Inflammatory macrophage treated with lipopolysaccharide for 1 hour (primary cell): ENCODE measurements around the gene DCST2.

Experiments
- DNase-seq, 2 donors: peaks; one replicate each; pipeline ENCODE4 v3.0.0-alpha.2; 2020 to 2022

DCST2 gene

GRCh38 chr1:155023627-155024026 is 10.0 kb downstream of the DCST2 start:
- DNase-seq: no peak

GRCh38 chr1:155022927-155023236 is 10.7 kb downstream of the DCST2 start:
- DNase-seq: no peak

DNA sequence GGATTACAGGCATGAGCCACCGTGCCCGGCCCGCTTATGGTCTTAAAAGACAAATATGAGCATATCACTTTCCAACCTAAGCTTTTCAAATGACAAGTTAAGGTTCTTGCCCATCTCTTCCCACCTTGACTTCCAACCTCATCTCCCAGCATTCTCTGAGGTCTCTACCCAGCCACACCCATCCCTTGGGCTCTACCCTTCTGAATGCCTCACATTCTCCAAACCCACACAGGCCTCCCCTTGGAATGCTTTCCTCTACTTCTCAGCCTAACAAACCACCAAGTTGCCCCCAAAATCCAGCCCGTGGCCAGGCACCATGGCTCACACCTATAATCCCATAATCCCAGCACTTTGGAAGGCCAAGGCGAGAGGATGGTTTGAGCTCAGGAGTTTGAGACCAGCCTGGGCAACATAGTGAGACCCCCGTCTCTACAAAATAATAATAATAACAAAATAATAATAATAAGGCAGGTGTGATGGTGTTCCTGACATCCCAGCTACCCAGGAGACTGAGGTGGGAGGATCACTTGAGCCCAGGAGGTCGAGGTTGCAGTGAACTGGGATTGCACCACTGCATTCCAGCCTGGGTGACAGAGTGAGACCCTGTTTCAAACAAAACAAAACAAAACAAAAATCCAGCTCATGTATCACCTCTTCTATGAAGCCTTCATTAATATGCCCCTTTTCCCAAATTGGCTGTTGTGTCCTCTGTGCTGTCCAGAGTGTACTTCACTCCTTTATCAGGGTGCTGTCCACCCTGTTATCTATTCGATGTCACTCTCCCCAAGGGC is 11.2 kb downstream of the DCST2 start:
- DNase-seq: no peak

GRCh38 chr1:155019377-155020245 is 14.0 kb downstream of the DCST2 start:
- DNase-seq: no peak

DNA sequence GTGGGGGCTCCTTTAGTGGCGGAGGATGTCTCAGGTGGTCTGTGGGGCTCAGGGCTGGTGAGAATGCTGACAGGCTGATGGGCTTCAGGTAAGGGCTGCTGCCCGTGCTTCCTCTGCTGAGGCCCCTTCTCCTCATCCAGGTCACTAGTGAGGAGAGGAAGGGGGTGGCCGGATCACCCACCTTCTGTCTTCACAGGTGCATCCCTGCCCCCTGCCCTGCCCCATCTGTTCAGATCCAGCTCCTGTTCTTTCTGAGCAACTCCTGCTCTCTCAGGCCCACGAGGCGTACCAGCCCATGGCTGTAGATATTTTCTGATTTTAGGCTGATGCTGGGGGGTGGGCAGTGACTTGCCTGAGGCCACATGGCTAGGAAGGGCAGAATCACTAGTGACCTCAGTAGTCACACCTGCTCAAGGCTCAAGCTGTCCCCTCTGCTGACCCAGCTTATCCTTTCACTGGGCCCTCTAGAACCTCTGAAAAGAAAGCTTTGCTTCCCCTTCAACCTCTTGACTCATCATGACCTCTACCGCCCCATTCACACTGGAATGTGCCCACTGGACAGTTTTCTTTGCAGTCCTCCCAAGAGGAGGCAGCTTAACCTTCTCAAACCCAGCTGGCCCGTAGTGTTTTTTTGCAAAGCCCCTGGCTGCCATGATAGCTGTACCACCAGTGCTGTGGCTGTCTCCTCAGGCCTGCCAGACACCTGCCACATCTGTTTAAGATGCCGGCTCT is 14.8 kb downstream of the DCST2 start:
- DNase-seq: no peak

DNA sequence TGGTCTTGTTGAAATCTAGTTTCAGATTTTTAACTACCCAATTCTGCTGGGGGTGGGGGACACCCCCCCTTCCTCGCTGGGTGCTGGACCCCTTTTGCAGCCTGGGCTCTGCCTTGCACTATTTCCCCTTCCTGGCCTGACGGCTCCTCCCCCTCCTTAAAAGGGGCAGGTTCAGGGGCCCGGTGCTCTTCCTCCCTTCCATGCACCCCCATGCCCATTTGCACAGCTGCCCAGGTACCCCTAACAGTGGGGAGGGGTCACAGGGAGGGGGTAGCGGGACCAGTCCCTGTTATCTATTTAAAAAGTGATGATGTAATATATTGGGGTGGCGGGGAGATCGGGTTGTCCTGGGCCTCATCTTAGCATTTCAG is 15.7 kb downstream of the DCST2 start:
- DNase-seq: no peak

DNA sequence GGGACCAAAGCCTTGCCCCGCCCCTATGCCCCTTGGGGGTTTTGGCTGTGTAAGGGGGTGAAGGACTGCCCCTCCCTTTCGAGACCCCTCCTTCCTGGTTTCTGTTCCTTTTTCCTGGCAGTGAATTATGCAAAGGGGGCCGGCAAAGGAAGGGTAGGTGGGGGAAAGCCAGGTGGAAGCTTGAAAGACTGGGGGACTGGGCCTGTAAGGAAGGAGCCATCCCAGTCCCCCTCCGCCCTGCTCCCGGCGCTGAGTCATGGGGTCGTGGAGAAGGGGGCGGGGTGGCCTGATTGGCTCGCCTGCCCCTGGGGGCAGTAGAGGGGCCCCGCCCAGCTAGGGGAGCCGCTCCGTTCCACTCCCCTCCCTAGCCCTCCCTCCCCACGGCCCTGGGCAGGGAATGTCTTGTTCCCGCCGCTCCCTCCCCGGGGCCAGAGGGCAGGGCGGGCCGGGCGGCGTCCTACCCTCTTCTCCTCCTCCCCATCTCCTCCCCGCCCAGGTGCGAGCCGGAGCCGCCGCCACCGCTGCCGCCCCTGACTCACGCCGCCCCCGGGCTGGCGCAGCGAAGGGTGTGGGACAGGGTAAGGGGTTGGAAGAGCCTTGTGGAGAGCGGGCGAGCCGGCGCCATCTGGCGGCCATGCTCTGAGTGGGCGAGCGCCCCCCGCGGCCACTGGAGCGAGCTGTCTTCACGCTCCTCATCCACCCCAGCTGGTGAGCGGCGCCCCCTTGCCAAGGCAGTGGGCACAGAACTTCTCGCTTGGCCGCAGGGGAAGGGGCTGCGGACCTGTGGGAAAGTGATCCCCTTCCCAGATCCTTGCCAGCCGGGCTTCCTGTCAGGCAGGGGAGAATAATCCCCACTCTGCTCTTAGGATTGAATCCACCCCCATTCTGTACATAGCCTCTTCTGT is 16.3 kb downstream of the DCST2 start:
- peak; percentile 77 to 90 for DNase-seq

GRCh38 chr1:155016231-155016831 is 17.2 kb downstream of the DCST2 start:
- DNase-seq: no peak

DNA sequence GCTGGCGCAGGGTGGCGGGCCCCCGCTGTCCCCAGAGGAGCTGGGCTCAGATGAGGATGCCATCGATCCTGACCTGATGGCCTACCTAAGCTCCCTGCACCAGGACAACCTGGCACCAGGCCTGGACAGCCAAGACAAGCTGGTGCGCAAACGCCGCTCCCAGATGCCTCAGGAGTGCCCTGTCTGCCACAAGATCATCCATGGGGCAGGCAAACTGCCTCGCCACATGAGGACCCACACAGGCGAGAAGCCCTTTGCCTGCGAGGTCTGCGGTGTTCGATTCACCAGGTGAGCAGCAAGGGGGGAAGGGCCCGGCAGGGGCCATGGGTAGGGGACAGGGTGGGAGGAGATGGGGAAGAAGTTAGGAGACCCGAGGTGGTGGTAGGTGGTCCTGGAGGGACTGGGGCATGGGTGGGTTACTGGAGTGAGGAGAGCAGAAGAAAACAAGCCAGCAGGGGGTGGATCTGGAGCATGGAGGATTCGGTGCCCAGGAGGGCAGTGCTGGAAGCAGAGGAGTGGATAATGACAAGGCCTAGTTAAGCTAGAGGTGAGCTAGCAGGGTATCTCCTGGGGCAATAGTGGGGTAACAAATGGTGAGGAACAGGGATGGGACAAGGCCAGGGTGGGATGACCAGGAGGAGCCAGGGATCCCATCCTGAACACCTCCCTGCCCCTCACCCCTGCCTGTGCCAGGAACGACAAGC is 17.9 kb downstream of the DCST2 start:
- DNase-seq: no peak

DNA sequence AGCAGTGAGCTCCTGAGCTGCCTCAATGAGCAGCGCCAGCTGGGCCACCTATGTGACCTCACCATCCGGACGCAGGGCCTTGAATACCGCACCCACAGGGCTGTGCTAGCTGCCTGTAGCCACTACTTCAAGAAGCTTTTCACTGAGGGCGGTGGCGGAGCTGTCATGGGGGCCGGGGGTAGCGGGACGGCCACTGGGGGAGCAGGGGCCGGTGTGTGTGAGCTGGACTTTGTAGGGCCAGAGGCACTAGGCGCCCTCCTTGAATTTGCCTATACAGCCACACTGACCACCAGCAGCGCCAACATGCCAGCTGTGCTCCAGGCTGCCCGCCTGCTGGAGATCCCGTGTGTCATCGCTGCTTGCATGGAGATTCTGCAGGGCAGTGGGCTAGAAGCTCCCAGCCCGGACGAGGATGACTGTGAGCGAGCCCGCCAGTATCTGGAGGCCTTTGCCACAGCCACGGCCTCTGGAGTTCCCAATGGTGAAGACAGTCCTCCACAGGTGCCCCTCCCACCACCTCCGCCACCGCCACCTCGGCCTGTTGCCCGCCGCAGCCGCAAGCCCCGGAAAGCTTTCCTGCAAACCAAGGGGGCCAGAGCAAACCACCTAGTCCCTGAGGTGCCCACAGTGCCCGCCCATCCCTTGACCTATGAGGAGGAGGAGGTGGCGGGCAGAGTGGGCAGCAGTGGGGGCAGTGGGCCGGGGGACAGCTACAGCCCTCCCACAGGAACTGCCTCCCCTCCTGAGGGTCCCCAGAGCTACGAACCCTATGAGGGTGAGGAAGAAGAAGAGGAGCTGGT is 18.7 kb downstream of the DCST2 start:
- DNase-seq: no peak

DNA sequence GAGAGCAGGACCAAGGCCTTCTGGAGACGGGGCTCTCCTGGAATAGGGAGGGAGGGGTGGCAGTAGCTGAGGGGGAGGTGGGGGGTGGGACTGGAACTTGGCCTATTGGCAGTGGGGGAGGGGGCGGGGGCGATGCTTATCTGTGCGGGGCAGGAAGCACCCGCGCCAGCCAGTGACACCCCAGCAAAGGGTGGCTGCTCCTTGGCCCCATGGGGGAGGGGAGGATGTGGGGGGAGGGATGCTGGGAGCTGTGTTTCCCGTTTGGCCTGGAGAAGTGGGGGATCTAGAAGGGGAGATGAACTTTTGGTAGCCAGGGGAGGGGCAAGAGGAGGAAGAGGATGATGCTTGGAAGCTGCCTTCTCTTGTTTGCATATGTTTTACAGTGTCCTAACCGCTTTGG is 19.9 kb downstream of the DCST2 start:
- no peak for DNase-seq

DNA sequence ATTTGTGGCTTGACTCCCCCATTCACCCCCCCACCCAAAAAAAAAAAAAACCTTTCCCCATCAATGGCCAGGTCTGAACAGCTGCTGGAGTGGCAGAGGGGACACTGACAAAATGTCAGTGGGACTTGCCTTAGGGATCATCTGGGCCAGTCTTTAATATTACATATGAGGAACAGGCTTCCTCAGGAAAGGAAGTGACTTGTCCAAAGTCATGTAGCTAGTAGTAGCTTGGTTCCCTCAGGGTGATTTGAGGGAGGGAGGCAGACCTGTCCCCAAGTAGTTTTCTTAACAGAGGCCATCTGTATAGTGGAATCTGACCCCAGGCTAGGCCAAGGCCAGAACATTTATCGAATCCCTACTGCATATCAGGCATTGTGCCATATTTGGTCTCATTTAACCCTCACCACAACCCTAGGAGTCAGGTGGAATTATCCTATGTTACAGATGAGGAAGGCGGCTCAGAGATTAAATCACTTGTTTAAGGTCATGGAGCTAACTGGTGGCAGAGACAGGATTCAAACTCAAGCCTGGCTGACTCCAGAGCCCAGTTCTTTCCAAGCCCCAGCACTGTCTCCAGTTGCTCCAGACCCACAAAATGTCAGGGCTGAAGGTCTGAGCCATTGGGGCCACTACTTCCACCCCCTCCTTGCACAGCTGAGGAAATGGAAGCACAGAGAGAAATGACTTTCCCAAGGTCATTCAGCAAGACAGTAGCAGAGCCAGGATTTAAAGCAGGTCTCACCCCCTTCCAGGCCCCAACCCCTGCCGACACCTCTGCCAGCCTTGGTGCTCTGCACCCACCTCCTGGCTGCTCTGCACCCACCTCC is 20.6 kb downstream of the DCST2 start:
- DNase-seq: no peak

GRCh38 chr1:155012026-155012546 is 21.5 kb downstream of the DCST2 start:
- DNase-seq: peak; percentile 54 to 77

- DNase-seq: no peak
Observed at GRCh38 chr1:155011437-155012025, 22.1 kb downstream of the DCST2 start.

DNA sequence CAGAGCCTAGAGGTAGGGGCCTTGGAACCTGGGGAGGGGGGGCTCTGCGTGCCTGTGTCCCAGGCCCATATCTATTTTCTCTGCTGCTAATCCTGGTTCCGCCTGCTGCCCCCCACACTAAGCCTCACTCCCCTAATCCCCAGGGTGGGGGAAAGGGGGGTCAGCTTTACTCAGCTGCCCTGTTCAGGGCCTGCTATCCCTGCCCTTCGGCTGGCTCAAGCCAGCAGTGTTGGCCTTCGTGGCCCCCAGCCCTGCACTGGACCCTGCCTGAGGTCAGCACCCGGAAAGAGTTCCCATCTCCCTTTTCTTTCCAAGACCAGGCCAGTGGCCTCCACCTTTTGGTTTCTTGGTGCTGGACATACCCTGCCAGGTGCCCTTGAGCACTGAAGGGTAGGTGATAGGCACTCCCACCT is 22.6 kb downstream of the DCST2 start:
- DNase-seq: no peak

- no peak for DNase-seq
Observed at GRCh38 chr1:155010211-155010918, 23.2 kb downstream of the DCST2 start.

DNA sequence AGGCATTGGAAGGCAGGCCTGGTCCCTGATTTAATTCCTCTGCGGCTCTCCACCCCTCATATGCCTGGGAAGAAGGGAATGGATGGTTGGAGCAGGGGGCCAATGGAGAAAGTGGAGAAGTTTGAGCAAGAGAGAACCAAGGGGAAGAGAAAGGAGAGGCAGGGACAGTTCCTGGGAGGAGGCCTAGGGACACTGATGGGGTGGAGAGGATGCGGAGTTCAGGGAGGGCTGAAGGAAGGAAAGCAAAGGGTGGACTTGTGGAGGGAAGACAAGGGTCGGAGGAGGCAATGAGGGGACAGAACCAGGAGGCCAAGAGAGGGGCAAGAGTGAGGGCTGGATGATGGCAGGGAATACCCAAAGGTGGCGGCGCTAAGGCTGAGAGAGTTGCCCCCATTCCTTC is 23.8 kb downstream of the DCST2 start:
- DNase-seq: no peak

DNA sequence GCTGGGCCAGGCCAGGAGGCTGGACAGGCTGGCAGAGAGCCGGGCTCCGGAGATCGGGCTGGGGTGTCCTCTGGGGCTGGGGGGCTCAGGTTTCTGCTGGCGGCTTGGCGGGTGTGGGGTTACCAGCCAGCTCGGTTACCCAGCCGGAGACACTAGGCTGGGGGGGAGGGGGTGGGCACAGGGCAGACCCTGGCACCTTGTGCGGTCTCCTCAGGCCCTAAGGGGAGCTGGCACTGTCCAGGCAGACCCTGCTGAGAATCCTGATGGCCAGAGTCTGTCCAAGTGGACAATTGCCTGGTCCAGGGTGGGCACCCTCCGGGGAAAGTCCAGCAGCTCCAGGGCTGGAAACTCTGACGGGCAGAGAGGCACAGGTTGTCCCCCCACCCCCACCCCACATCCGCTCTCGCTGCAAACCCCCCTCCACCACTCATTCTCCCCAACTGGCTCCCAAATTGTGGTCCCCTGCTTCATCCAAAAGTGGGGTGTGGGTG is 24.3 kb downstream of the DCST2 start:
- no peak for DNase-seq
